ENCODE data around the gene PAGE2B.
A peak's percentile ranks its signal among the peaks of the same experiment; 100 is the strongest.
"Not testable (repeated sequence)": the region's sequence is repeated elsewhere in the genome, so short reads cannot be mapped to it uniquely, and the experiment has no call there.

The PAGE2B gene, protein sequence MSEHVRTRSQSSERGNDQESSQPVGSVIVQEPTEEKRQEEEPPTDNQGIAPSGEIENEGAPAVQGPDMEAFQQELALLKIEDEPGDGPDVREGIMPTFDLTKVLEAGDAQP

DNA sequence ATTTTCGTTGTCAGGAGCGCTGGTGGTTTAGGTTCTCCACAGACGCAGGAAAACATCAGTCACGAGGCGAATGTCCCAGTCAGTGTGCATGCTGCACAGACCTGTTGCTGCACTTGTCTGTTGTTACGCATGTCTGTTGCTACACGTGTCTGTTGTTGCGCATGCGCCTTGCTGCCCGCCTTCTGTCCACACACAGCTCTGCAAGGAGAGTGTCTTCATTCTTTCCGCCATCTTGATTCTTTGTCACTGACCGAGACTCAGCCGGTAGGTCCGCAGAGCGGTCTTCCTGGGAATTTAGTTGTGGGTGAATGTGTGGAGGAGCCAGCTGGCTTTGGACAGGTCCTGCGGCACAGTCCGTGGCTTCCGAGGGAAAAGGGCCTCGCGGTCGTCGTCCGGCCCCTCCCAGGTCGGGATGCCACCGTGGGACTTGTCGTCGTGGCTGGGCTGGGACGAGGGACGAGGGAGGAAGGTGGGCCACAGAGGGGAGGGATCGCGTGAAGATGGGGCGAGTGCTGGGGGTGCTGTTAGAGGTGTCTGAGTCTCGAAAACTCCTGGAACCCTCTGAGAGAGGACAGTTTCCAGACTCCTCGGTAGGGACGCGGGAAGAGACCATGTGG lies at the start of gene PAGE2B:
TSS of gene PAGE2B (plus strand) at position 180 of the 617 bp plus-strand sequence. CDS start 1,012 bp downstream, outside the sequence.
- DNase-seq (ENCODE audit: low read depth) = no peak

DNA sequence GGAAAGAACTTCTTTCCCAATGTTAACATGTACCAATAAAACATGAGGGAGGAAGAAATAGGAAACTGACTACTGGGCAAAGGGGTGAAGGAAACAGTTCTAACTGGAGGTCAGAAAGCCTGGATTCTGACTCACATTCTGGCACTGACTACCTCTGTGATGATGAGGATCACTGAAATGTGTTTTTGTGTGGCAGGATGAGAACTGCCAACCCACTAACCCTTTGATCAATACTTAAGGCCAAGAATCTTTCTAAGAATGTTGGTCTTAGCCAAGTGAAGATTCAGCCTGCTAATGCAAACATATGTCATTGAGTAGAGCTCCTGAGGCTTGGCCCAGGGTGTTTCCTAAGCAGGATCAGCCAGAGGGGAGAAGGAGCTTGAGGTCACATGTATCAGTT lies 48.7 kb upstream of the PAGE2B start:
- DNase-seq (ENCODE audit: low read depth) = no peak

DNA sequence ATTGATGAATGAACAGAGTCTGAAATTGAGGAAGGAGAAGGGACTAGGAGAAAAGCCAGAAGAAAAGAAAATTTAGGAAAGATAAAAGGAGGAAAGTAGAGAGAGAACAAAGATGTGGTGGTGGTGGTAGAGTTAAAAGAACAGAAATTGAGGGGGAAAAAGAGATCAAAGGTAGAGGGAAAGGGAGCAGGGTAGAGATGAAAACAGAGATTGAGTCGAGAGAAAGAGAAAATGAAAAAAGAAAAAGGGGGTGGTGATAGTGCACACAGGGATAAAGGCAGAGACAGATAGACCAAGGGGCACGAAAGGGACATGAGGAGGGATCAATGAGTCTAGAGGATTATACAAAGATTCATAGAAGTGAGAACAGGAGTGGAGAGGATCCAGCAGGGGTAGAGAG lies 48.0 kb upstream of the PAGE2B start:
- DNase-seq (ENCODE audit: low read depth) = no peak

DNA sequence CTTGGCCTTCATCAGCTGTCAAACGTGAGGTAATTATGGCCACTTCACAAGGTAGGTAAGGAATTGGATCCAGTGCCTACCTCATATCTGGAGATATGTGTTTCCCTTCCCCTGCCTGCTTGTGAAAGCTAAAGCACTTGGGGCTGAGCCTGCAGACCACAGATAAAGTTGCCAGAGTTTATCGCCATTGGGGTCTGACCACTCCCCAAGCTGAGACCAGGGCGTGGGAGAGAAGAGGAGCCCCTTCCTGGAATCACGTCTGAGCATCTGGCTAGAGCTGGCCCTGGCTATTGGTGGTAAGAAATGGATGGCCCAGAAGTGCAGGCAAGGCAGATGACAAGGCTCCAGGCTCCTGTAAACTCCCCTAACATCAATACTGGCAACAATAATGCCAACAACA lies 46.8 kb upstream of the PAGE2B start:
- peak; percentile 75 for DNase-seq (ENCODE audit: low read depth)

DNA sequence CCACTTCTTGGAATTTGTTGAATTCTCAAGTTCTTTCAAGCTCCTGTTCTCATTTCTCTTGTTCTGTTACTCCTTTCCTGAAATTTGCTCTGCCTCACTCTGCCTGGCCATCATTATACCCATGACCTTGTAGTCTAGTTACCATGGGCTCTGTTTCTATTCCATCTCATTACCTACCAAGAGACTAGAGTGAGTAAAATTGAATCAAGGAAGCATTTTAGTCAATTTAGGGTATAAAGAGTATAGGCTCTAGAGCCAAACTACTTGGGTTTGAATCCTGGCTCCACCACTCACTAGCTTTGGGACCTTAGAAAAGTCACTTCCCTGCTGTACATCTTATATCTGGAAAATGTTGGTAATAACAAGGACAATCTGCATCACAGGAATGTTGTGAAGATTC lies 46.2 kb upstream of the PAGE2B start:
- DNase-seq (ENCODE audit: low read depth) = no peak

DNA sequence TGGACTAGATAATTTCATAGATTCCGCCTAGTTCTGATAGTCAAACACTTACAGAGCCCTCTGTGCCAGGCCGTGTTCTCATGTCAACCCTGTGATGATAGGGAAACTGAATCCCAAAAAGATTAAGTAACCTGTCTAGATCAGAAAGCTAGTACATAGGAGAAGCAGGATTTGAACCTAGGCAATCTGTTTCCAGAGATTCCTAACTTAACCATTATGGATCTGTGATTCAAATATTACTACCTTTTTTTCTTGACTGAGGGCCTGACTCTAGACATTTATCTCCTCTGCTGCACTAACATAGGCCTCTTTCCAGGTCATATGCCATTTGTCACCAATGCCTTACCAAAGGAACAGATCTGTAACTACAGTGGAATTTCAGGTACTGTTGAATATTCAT lies 45.5 kb upstream of the PAGE2B start:
- DNase-seq (ENCODE audit: low read depth) = no peak

DNA sequence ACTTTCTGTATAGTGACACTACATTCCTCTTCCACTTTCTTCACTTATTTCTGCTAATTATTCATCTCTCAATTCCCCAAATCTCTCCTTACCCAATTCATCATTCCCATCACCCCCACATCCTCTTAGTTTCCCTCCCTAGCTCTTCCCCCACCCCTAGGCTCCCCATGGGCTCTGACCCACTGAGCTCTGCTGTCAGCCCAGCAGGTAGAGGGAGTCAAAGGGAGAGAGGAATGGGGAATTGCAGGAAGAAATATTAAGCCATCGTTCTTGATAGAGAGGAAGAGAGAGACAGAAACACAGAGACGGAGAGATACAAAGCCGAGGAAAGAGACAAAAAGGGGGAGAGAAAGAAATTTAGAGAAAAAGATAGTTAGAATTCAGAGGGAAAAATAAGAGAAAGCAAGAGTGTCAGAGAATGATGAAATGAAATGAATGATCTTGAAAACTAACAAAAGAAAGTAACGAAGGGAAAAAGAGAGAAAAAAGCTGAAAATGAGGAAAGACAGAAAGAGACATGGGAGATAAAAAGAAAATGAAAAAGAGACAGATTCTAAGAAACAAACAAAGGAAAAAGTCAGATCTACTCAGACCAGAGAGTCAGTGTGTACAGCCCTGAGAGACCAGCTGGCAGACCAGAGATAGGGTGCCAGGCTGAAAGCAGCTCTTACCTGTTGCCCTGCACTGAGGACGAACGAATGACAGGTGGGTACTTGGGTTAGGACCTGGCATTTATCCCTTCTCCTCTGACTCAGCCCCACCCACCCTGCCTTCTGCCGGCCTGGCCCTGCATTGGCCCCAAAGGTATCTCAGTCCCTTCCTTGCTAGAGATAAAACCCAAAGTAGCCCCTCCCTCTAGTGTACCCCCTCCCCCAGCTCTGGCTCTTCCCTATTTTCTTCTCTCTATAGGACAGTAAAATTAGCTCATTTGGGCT lies 44.3 kb upstream of the PAGE2B start, which contains the start of gene ALAS2:
TSS of gene ALAS2 (minus strand) at position 707 of the 935 bp plus-strand sequence. CDS start 4,977 bp downstream, outside the sequence.
- DNase-seq (ENCODE audit: low read depth) = no peak

DNA sequence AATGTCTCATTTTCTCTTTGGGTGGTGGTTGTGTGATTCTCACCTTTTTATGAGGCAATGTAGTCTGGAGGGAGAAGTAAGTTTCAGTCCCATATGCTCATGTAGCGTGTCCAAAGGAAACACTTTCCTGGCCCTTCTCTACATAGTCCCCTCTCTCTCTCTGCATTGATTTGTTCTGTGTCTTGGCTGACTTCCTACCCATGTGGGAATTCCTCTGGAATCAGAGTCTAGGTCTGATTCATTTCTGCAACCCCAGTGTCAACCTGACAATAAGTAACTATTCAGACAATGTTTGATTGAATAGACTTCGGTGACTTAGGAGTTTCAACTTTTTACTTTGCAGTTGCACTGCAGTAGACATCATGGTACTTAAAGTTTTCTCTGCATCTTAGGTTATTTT lies 41.4 kb upstream of the PAGE2B start:
- no peak for DNase-seq (ENCODE audit: low read depth)

DNA sequence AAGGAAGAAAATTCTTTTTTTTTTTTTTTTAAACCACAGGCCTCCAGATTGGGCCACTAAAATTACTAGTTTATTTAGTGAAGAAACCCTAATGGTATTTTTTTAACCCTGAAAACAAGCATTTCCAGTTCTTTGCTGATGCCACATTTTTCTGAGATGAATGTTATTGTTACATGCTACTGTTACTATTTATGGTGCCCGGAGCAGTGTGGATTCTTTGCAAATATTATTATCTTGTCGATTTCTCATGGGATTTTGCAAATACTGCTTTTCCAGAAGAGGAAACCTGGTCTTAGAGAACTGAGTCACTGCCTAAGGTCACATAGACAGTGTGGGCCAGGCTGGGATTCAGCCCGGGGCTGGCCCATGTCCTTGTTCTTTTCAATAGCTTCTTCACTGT lies 35.4 kb upstream of the PAGE2B start:
- DNase-seq (ENCODE audit: low read depth) = no peak

DNA sequence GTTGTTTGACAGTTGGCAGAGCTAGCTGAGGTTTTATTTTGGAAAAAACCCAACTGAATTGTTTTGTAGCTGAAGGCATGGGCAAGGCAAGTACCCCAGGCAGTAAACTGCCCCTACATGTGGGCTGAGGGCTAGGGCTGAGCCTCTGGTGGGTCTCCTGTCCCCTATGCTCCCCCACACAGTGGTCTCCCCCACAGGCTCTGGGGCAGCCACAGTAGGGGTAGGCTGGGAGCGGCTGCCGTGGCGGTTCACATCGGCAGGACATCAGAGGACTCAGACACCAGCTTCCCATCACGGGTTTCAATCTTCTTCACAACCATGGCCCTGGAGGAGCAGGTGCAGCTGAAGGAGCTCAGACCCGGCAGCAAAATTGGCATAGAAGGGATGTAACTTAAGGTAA lies 33.3 kb upstream of the PAGE2B start:
- no peak for DNase-seq (ENCODE audit: low read depth)

DNA sequence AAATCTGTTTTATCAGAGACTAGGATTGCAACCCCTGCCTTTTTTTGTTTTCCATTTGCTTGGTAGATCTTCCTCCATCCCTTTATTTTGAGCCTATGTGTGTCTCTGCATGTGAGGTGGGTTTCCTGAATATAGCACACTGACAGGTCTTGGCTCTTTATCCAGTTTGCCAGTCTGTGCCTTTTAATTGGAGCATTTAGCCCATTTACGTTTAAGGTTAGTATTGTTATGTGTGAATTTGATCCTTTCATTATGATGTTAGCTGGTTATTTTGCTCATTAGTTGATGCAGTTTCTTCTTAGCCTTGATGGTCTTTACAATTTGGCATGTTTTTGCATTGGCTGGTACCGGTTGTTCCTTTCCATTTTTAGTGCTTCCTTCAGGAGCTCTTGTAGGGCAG lies 24.2 kb upstream of the PAGE2B start:
- DNase-seq (ENCODE audit: low read depth) = not testable (repeated sequence)

DNA sequence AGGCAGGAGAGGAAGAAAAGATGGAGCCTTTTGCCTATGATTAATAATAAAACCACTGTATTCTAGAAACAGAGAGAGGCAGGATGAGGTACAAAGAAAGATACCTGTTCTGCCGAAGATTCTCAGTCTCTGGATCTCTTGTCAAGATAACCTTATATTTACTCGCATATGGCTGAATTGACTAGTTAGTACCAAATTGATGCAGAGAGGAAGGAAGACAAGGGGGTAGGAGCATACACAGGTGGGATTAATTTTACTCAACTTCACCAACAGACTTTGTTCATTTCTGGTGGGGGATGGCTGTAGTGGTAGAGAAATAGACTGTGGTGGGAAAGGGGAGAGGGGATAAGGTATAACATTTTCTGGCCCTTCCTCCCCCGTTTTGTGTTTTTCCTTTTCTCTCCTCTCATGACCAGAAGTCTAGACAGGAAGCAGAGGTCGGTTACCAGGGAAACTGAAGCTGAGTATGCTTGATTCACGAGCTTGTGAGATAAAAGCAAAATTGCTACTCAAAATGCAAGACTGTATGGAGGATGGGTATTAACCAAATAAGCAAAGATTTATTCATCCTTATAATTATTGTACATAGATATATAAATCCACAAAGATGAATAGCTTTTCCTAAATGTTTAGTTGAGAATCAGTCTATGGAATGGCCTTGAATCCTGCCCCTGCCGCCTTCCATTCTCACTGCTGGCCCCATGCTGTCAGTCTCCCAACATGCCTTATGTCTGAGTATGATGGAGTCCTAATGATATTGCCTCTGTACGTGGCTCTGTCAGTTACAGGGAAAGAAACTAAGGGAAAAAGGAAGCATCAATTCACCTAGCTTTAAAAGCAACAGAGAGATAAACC lies 17.8 kb upstream of the PAGE2B start:
- DNase-seq (ENCODE audit: low read depth) = no peak

DNA sequence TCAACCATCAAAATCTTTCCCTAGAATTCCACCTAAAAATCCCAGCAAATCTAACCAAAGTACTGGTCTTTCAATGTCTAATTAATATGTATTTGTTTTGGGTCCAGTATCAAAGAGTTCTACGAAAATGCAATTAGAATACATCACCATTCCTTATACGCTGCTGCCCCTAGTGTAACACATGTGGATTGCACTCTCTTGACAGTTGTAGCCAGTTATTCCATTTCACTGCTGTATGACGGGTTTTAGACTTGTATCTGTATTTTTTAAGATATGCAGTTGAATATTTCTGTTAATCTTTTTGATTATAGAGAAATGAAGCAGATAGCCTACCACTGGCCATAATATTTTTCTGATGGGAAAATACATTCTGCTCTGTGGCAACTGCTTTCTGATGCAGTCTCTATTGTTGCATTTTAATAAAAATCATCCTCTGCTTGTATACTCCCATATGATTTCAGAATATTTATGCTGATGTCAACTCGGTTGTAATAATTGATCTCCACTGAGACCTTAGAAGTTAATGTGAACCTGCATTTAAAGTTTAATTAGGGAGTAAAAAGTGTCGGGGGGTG lies 17.1 kb upstream of the PAGE2B start:
- DNase-seq (ENCODE audit: low read depth) = no peak

DNA sequence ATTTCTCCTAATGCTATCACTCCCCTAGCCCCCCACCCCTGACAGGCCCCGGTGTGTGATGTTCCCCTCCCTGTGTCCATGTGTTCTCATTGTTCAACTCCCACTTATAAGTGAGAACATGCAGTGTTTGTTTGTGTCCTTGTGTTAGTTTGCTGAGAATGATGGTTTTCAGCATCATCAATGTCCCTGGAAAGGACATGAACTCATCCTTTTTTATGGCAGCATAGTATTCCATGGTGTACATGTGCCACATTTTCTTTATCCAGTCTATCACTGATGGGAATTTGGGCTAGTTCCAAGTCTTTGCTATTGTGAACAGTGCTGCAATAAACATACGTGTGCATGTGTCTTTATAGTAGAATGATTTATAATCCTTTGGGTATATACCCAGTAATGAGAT lies 7.7 kb upstream of the PAGE2B start:
- DNase-seq (ENCODE audit: low read depth) = not testable (repeated sequence)

DNA sequence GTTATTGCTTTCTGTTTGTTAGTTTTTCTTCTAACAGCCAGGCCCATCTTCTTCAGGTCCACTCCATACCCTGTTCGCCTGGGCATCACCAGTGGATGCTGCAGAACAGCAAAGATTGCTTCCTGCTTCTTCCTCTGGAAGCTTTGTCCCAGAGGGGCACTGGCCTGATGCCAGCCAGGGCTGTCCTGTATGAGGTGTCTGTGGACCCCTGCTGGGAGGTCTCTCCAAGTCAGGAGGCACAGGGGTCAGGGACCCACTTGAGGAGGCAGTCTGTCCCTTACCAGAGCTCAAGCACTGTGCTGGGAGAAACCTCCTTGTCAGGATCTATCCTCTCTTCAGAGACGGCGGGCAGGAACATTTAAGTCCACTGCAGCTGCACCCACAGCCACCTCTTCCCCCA lies 2.5 kb upstream of the PAGE2B start:
- no peak for DNase-seq (ENCODE audit: low read depth)

DNA sequence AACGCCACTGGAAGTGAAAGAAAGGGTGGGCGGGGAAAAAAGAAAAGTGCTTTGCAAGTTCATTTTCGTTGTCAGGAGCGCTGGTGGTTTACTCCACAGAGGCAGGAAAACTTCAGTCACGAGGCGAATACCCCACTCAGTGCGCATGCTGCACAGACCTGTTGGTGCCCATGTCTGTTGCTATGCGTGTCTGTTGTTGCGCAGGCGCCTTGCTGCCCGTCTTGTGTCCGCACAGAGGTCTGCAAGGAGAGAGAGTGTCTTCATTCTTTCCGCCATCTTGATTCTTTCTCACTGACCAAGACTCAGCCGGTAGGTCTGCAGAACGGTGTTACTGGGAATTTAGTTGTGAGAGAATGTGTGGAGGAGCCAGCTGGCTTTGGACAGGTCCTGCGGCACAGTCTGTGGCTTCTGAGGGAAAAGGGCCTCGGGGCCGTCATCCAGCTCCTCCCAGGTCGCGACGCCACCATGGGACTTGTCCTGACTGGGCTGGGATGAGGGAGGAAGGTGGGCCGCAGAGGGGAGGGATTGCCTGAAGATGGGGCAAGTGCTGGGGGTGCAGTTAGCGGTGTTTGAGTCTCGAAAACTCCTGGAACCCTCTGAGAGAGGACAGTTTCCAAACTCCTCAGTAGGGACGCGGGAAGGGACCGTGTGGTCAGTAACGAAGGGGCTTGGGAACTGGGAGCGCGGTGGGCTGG lies 14.1 kb downstream of the PAGE2B start, which contains the start of gene PAGE2:
TSS of gene PAGE2 (plus strand) at position 224 of the 695 bp plus-strand sequence. CDS start 1,003 bp downstream, outside the sequence.
- no peak for DNase-seq (ENCODE audit: low read depth)

DNA sequence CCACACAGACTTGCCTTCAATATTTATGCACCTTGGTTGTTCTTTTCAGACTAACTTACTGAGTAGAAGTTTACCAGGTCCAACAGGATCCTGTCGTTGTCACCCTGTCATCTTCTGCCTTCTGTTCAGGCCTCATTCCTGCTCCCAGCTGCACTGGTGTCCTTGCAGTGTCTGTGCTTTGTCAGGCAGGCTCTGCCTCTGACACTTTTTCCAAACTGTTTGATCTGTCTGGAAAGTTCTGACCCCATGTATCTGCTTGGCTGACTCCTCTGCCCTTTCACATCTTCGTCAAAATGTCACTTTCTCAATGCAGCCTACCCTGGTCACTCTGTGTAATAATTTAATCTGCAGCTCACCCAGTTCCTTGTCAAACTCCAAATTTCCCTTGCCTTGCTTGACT lies 23.9 kb downstream of the PAGE2B start:
- no peak for DNase-seq (ENCODE audit: low read depth)

DNA sequence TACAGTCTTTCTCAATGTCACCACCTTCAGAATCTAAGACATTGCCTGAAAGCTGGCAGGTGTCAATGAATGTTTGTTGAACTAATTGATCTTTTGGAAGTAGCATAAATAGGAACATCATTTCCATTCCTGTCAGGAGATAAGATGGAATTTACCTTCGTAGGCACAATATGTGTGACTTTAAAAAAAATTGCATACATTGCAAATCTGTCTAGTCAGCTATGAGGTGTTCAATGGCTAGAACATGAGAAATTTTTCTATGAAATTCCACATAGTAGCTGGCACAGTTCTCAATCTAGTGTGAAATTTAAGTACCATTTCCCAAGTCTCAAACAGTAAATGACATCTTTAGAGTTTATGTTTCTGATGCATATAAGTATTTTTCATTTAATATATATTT lies 24.3 kb downstream of the PAGE2B start:
- DNase-seq (ENCODE audit: low read depth) = no peak

DNA sequence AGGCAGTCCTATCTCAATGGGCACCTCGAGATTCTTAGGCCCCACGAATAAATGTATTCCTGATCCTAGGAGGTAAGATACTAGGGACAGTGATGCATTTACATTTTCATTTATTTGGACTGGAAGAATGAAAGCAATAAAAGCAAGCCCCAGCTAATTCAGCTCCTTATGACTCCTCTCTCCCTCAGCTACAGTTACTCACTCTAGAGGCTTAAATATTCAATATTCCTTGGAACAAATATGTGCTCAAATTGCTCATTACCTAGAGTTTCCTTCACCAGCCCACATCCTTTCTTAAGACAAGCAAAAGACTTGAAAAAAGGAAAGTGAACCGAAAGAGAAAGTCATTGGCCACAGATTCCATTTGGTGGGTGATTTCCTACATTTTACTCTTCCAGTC lies 27.9 kb downstream of the PAGE2B start:
- no peak for DNase-seq (ENCODE audit: low read depth)

DNA sequence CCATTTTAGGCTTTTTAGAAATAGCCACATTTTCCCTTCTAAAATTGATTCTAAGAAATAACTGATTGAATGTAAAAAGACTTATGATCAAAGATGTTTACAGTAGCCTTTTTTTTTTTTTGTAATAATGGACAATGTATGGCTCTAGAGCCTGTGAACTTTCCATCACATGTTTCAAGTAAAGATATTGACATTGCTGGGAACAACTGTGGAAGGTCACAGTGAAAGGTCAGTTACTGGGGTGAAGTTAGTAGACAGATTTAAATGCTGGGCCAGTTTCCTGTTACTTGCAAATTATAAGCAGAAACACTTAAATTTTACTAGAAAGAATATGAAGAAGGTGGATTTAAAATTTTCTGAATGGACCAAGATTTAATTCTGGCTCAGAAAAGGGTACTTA lies 32.4 kb downstream of the PAGE2B start:
- DNase-seq (ENCODE audit: low read depth) = no peak

DNA sequence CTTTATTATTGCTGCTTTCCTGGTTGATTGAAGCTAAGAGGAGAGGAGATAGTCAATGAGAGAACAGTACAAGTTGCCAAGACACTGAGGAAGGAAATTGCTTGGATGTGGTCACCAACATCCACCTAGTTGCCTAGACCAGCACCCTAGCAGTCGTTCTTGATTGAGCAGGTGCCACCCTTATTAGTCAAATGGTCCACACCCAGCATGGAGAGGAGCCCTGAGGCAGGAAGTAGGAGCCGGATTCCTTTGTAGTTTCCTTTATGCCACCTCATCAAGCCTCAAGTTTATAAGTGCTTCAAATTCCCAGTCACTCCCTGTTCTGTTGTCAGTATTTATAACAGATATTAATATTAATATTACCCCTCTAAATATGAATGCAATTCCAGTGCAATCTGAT lies 33.1 kb downstream of the PAGE2B start:
- no peak for DNase-seq (ENCODE audit: low read depth)

Data from CMK (cell line).